ENCODE data around the gene HTR2A.
"Not testable (repeated sequence)": the region's sequence is repeated elsewhere in the genome, so short reads cannot be mapped to it uniquely, and the experiment has no call there.

The HTR2A gene

GRCh38 chr13:46866150-46866549 is 30.7 kb downstream of the HTR2A start:
- DNase-seq = peak in 1 of 5 experiments; percentile 1

GRCh38 chr13:46864941-46865340 is 31.9 kb downstream of the HTR2A start:
- no peak for DNase-seq

- no peak for DNase-seq
Observed at GRCh38 chr13:46861959-46862358, 34.9 kb downstream of the HTR2A start.

GRCh38 chr13:46860722-46861121 is 36.1 kb downstream of the HTR2A start:
- no peak for DNase-seq

GRCh38 chr13:46858776-46859175 is 38.1 kb downstream of the HTR2A start:
- no peak for DNase-seq

- DNase-seq = no peak
Observed at GRCh38 chr13:46858163-46858562, 38.7 kb downstream of the HTR2A start.

GRCh38 chr13:46855664-46856063 is 41.2 kb downstream of the HTR2A start:
- no peak for DNase-seq

GRCh38 chr13:46855166-46855565 is 41.7 kb downstream of the HTR2A start:
- no peak for DNase-seq

GRCh38 chr13:46852168-46852567 is 44.7 kb downstream of the HTR2A start:
- no peak for DNase-seq

GRCh38 chr13:46850214-46850613 is 46.6 kb downstream of the HTR2A start:
- DNase-seq = no peak

GRCh38 chr13:46846726-46847125 is 50.1 kb downstream of the HTR2A start:
- DNase-seq = no peak

- DNase-seq = no peak
Observed at GRCh38 chr13:46845146-46845545, 51.7 kb downstream of the HTR2A start.

- DNase-seq = no peak
Observed at GRCh38 chr13:46844431-46844830, 52.4 kb downstream of the HTR2A start.

GRCh38 chr13:46839399-46839798 is 57.5 kb downstream of the HTR2A start:
- DNase-seq = no peak

- no peak for DNase-seq
Observed at GRCh38 chr13:46834657-46835056, 62.2 kb downstream of the HTR2A start.

GRCh38 chr13:46831588-46832194 is 65.2 kb downstream of the HTR2A start:
- peak in 1 of 5 experiments; percentile 24 for DNase-seq

GRCh38 chr13:46830405-46831005 is 66.3 kb downstream of the HTR2A start:
- DNase-seq = no peak

GRCh38 chr13:46822551-46822950 is 74.3 kb downstream of the HTR2A start:
- DNase-seq = no peak

- DNase-seq = no peak
Observed at GRCh38 chr13:46817838-46818476, 78.9 kb downstream of the HTR2A start.

- no peak for DNase-seq
Observed at GRCh38 chr13:46817095-46817494, 79.8 kb downstream of the HTR2A start.

GRCh38 chr13:46816371-46816770 is 80.5 kb downstream of the HTR2A start:
- no peak for DNase-seq

GRCh38 chr13:46812301-46812797 is 84.5 kb downstream of the HTR2A start:
- peak in 1 of 5 experiments; percentile 12 for DNase-seq

- no peak for DNase-seq
Observed at GRCh38 chr13:46810440-46810839, 86.4 kb downstream of the HTR2A start.

GRCh38 chr13:46804921-46805320 is 91.9 kb downstream of the HTR2A start:
- DNase-seq = not testable (repeated sequence)
